ENCODE results near the gene SYT12. TPM values are rescaled to one million over a fixed set of nuclear protein-coding genes. Genes with fewer than 3 reads are reported as not detected.
"Not testable (repeated sequence)": the region's sequence is repeated elsewhere in the genome, so short reads cannot be mapped to it uniquely, and the experiment has no call there.

SYT12 gene
- total RNA-seq, 6 experiments from 2014 or later, result 1.8 to 35.3 (median 14.2) TPM

- ATAC-seq (peak; percentile 69 to 84 (median 82)), DNase-seq (peak; percentile 57 to 80 (median 74))
- TF ChIP-seq CTCF (IDR thresholded peaks at IDR 0.05), result no peak
- no peak for TF ChIP-seq POLR2A (IDR thresholded peaks at IDR 0.05)
- 25% methylated on average over 1 of the region's 7 CpGs for WGBS (ENCODE audit: insufficient coverage, low coverage, low lambda C conversion rate, missing lambda C conversion rate)
- intact Hi-C loops (cut with DNase I), result no loop called here
- H3K4me3 ChIP-seq, result no peak overlapping the region
- no peaks in the 10 kb centered on the region for H3K9me3 ChIP-seq
- H3K27me3 ChIP-seq, result no peaks in the 10 kb centered on the region
- peaks cover 0 to 20% (median 9%) of the 10 kb centered on the region in 4 donors for H3K4me1 ChIP-seq
- peak overlapping the region in 2 of 3 donors; percentile 20 to 26 for H3K27ac ChIP-seq
- no peaks in the 10 kb centered on the region for H3K36me3 ChIP-seq
These were observed 36.8 kb upstream of the SYT12 start for GRCh38 chr11:66986178-66986545.

GRCh38 chr11:66987158-66987620 is 35.7 kb upstream of the SYT12 start:
- intact Hi-C loops (cut with DNase I), result no loop called here
- no peak for TF ChIP-seq POLR2A (IDR thresholded peaks at IDR 0.05)
- no peak for TF ChIP-seq CTCF (IDR thresholded peaks at IDR 0.05)
- Histone ChIP-seq H3K36me3 (no peaks in the 10 kb centered on the region), H3K4me3 (no peak overlapping the region), H3K27me3 (no peaks in the 10 kb centered on the region), H3K4me1 (peaks cover 0 to 20% (median 9%) of the 10 kb centered on the region in 4 donors), H3K27ac (no peak overlapping the region), H3K9me3 (no peaks in the 10 kb centered on the region)
- 63% methylated on average over 1 of the region's 6 CpGs for WGBS (ENCODE audit: insufficient coverage, low coverage, low lambda C conversion rate, missing lambda C conversion rate)
- DNase-seq (no peak), ATAC-seq (no peak)

GRCh38 chr11:66987924-66988637 is 34.9 kb upstream of the SYT12 start:
- no peak for TF ChIP-seq CTCF (IDR thresholded peaks at IDR 0.05)
- TF ChIP-seq POLR2A (IDR thresholded peaks at IDR 0.05), result no peak
- WGBS (ENCODE audit: insufficient coverage, low coverage, low lambda C conversion rate, missing lambda C conversion rate), result 84% methylated on average over 12 of the region's 13 CpGs
- Histone ChIP-seq H3K4me1 (peaks cover 0 to 20% (median 9%) of the 10 kb centered on the region in 4 donors), H3K9me3 (no peaks in the 10 kb centered on the region), H3K4me3 (no peak overlapping the region), H3K27ac (no peak overlapping the region), H3K27me3 (no peaks in the 10 kb centered on the region), H3K36me3 (no peaks in the 10 kb centered on the region)
- DNase-seq (no peak), ATAC-seq (no peak)
- intact Hi-C loops (cut with DNase I), result no loop called here

GRCh38 chr11:66988741-66989140 is 34.2 kb upstream of the SYT12 start:
- H3K9me3 ChIP-seq; H3K27ac ChIP-seq; H3K4me3 ChIP-seq; H3K27me3 ChIP-seq; H3K36me3 ChIP-seq; ATAC-seq; DNase-seq; intact Hi-C loops (cut with DNase I): not testable (repeated sequence)
- 100% methylated on average over 1 of the region's 28 CpGs for WGBS (ENCODE audit: insufficient coverage, low coverage, low lambda C conversion rate, missing lambda C conversion rate)
- peaks cover 0 to 20% (median 9%) of the 10 kb centered on the region in 4 donors for H3K4me1 ChIP-seq

GRCh38 chr11:66989360-66989759 is 33.6 kb upstream of the SYT12 start:
- H3K27me3 ChIP-seq; DNase-seq; H3K4me3 ChIP-seq; H3K36me3 ChIP-seq; H3K9me3 ChIP-seq; ATAC-seq; H3K27ac ChIP-seq; intact Hi-C loops (cut with DNase I): not testable (repeated sequence)
- WGBS (ENCODE audit: insufficient coverage, low coverage, low lambda C conversion rate, missing lambda C conversion rate), result 66% methylated on average over 8 of the region's 9 CpGs
- peaks cover 0 to 15% (median 9%) of the 10 kb centered on the region in 4 donors for H3K4me1 ChIP-seq
